HG03280 (cell line): Measurements from ENCODE around the gene EP300.
"Not testable (repeated sequence)": the region's sequence is repeated elsewhere in the genome, so short reads cannot be mapped to it uniquely, and the experiment has no call there.

Source experiments
- ATAC-seq: cut with Tn5 transposase; IDR thresholded peaks from one replicate; pipeline ENCODE4 v1.9.1; 2021; ENCODE audit warnings: mild to moderate bottlenecking, moderate library complexity; ENCODE audit not compliant: unreplicated experiment

EP300 gene

GRCh38 chr22:41146573-41146972 is 54.2 kb downstream of the EP300 start:
- ATAC-seq: no peak

GRCh38 chr22:41147722-41148121 is 55.3 kb downstream of the EP300 start:
- ATAC-seq: no peak

GRCh38 chr22:41152902-41153301 is 60.5 kb downstream of the EP300 start:
- no peak for ATAC-seq

- ATAC-seq: no peak
These were observed 64.7 kb downstream of the EP300 start for GRCh38 chr22:41157083-41157482.

- no peak for ATAC-seq
These were observed 76.8 kb downstream of the EP300 start for GRCh38 chr22:41169157-41169556.

GRCh38 chr22:41171996-41172395 is 79.6 kb downstream of the EP300 start:
- no peak for ATAC-seq

- ATAC-seq: no peak
These were observed 83.2 kb downstream of the EP300 start for GRCh38 chr22:41175546-41175945.

GRCh38 chr22:41177040-41177621 is 84.7 kb downstream of the EP300 start:
- no peak for ATAC-seq

- no peak for ATAC-seq
These were observed 85.4 kb downstream of the EP300 start for GRCh38 chr22:41177622-41178424.

- no peak for ATAC-seq
These were observed 86.1 kb downstream of the EP300 start for GRCh38 chr22:41178425-41178975.

- not testable (repeated sequence) for ATAC-seq
These were observed 88.0 kb downstream of the EP300 start for GRCh38 chr22:41180362-41180761.

- ATAC-seq: no peak
These were observed 88.5 kb downstream of the EP300 start for GRCh38 chr22:41180926-41181325.

- no peak for ATAC-seq
These were observed 89.2 kb downstream of the EP300 start for GRCh38 chr22:41181349-41182241.

GRCh38 chr22:41184679-41185078 is 92.3 kb downstream of the EP300 start:
- no peak for ATAC-seq

- ATAC-seq: no peak
These were observed 99.1 kb downstream of the EP300 start for GRCh38 chr22:41191467-41191866.

- no peak for ATAC-seq
These were observed 101.4 kb downstream of the EP300 start for GRCh38 chr22:41193829-41194228.

GRCh38 chr22:41197038-41197972 is 104.9 kb downstream of the EP300 start:
- peak; percentile 85 for ATAC-seq

GRCh38 chr22:41198027-41198580 is 105.7 kb downstream of the EP300 start:
- ATAC-seq: no peak

- ATAC-seq: no peak
These were observed 108.7 kb downstream of the EP300 start for GRCh38 chr22:41201141-41201540.

GRCh38 chr22:41203118-41203517 is 110.7 kb downstream of the EP300 start:
- no peak for ATAC-seq
